Panc1 (cell line): ENCODE data around the gene STARD13.

Experiments
- POLR2AphosphoS5 ChIP-seq: IDR thresholded peaks from 2 replicates; pipeline ENCODE4 v1.6.1; 2012; ENCODE audit warnings: mild to moderate bottlenecking, low read depth, low read length, moderate library complexity
- TF ChIP-seq, protein P1 (sequence below): fragments of 450-650 bp; IDR thresholded peaks from 2 replicates; pipeline ENCODE4 v1.5.1; 2017; ENCODE audit warnings: mild to moderate bottlenecking
- TF ChIP-seq, protein P2 (sequence below), 2 experiments: IDR thresholded peaks; 2 replicates each; pipeline ENCODE4 v1.6.1; 2011 to 2012; ENCODE audit warnings: low read depth in 2 of 2, control low read depth in 1 of 2, low read length in 1 of 2, mild to moderate bottlenecking in 1 of 2, moderate library complexity in 1 of 2; ENCODE audit not compliant: insufficient read depth in 1 of 2

DNA sequence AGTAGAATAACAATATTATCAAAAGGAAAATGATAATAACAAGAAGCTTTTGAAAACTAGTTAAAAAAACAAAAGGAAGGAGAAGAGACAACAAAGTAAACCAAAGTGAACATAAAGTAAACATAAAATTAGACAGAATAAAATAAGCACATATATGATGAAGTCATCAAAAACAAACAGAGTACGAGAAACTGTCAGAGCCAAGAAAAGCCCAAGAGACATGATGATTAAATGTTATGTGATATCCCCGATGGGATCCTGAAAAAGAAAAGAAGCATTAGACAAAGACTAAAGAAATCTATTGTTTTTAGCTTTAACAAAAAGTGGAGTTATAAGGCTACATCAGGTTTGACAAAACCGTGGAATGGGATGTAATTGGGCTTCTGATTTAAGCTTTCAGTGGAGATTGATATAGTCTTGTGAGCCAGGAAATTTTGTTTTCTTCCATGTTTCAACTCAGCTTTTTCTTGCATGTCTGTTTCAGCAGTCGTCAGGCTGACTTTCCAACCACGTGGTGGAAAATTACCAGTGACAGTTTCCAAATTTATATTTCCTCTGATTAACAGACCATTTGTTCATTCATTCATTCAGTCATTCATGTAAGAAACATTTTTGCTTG is 204.5 kb downstream of the STARD13 start:
- TF ChIP-seq, protein P1, sequence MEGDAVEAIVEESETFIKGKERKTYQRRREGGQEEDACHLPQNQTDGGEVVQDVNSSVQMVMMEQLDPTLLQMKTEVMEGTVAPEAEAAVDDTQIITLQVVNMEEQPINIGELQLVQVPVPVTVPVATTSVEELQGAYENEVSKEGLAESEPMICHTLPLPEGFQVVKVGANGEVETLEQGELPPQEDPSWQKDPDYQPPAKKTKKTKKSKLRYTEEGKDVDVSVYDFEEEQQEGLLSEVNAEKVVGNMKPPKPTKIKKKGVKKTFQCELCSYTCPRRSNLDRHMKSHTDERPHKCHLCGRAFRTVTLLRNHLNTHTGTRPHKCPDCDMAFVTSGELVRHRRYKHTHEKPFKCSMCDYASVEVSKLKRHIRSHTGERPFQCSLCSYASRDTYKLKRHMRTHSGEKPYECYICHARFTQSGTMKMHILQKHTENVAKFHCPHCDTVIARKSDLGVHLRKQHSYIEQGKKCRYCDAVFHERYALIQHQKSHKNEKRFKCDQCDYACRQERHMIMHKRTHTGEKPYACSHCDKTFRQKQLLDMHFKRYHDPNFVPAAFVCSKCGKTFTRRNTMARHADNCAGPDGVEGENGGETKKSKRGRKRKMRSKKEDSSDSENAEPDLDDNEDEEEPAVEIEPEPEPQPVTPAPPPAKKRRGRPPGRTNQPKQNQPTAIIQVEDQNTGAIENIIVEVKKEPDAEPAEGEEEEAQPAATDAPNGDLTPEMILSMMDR = no peak
- TF ChIP-seq, protein P2, sequence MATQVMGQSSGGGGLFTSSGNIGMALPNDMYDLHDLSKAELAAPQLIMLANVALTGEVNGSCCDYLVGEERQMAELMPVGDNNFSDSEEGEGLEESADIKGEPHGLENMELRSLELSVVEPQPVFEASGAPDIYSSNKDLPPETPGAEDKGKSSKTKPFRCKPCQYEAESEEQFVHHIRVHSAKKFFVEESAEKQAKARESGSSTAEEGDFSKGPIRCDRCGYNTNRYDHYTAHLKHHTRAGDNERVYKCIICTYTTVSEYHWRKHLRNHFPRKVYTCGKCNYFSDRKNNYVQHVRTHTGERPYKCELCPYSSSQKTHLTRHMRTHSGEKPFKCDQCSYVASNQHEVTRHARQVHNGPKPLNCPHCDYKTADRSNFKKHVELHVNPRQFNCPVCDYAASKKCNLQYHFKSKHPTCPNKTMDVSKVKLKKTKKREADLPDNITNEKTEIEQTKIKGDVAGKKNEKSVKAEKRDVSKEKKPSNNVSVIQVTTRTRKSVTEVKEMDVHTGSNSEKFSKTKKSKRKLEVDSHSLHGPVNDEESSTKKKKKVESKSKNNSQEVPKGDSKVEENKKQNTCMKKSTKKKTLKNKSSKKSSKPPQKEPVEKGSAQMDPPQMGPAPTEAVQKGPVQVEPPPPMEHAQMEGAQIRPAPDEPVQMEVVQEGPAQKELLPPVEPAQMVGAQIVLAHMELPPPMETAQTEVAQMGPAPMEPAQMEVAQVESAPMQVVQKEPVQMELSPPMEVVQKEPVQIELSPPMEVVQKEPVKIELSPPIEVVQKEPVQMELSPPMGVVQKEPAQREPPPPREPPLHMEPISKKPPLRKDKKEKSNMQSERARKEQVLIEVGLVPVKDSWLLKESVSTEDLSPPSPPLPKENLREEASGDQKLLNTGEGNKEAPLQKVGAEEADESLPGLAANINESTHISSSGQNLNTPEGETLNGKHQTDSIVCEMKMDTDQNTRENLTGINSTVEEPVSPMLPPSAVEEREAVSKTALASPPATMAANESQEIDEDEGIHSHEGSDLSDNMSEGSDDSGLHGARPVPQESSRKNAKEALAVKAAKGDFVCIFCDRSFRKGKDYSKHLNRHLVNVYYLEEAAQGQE (IDR thresholded peaks at IDR 0.05; ENCODE audit: insufficient read depth in 1 of 2, low read depth in 2 of 2, low read length in 1 of 2) = no peak
- no peak for TF ChIP-seq POLR2AphosphoS5
